ENCODE results near the gene FKTN.

GRCh38 chr9:105676351-105676923 is 118.5 kb downstream of the FKTN start:
- TF ChIP-seq, protein P1, sequence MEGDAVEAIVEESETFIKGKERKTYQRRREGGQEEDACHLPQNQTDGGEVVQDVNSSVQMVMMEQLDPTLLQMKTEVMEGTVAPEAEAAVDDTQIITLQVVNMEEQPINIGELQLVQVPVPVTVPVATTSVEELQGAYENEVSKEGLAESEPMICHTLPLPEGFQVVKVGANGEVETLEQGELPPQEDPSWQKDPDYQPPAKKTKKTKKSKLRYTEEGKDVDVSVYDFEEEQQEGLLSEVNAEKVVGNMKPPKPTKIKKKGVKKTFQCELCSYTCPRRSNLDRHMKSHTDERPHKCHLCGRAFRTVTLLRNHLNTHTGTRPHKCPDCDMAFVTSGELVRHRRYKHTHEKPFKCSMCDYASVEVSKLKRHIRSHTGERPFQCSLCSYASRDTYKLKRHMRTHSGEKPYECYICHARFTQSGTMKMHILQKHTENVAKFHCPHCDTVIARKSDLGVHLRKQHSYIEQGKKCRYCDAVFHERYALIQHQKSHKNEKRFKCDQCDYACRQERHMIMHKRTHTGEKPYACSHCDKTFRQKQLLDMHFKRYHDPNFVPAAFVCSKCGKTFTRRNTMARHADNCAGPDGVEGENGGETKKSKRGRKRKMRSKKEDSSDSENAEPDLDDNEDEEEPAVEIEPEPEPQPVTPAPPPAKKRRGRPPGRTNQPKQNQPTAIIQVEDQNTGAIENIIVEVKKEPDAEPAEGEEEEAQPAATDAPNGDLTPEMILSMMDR (IDR thresholded peaks at IDR 0.05) = no peak
- TF ChIP-seq POLR2A (IDR thresholded peaks at IDR 0.05) (no peak), EP300 (IDR thresholded peaks at IDR 0.05) (no peak), POLR2AphosphoS5 (IDR thresholded peaks at IDR 0.05) (no peak)
